Neutrophil (primary cell): ENCODE measurements around the gene EFNB2.

Experiments
- H3K27ac ChIP-seq: fragments of 200-600 bp; sonication (generic); 2 replicates; pipeline ENCODE4 v1.5.1; 2016; ENCODE audit warnings: mild to moderate bottlenecking, moderate library complexity
- H3K27me3 ChIP-seq: fragments of 200-600 bp; sonication (generic); 2 replicates; pipeline ENCODE4 v1.6.0; 2016; ENCODE audit warnings: mild to moderate bottlenecking
- H3K36me3 ChIP-seq: fragments of 200-600 bp; sonication (generic); 2 replicates; pipeline ENCODE4 v1.5.1; 2017
- H3K4me1 ChIP-seq, 2 experiments: fragments of 200-600 bp in 1 of 2; sonication (generic) in 1 of 2; 1 replicate in 1 of 2; 2 replicates in 1 of 2; pipeline versions ENCODE4 v1.5.1 to v1.6.1; 2013 to 2016; ENCODE audit warnings: low read depth in 1 of 2, low read length in 1 of 2, mild to moderate bottlenecking in 1 of 2, moderate library complexity in 1 of 2; ENCODE audit not compliant: control insufficient read depth in 1 of 2, insufficient read depth in 1 of 2
- H3K4me3 ChIP-seq, 2 experiments: fragments of 200-600 bp in 1 of 2; sonication (generic) in 1 of 2; 1 replicate in 1 of 2; 2 replicates in 1 of 2; pipeline ENCODE4 v1.5.1; 2013 to 2016; ENCODE audit warnings: low read depth in 1 of 2, low read length in 1 of 2, mild to moderate bottlenecking in 1 of 2, moderate library complexity in 1 of 2
- H3K9me3 ChIP-seq: fragments of 200-600 bp; sonication (generic); 2 replicates; pipeline ENCODE4 v1.5.1; 2016
- CTCF ChIP-seq: fragments of 200-600 bp; sonication (generic); IDR thresholded peaks from 2 replicates; pipeline ENCODE4 v1.5.1; 2016; ENCODE audit warnings: antibody characterized with exemption

Gene EFNB2

DNA sequence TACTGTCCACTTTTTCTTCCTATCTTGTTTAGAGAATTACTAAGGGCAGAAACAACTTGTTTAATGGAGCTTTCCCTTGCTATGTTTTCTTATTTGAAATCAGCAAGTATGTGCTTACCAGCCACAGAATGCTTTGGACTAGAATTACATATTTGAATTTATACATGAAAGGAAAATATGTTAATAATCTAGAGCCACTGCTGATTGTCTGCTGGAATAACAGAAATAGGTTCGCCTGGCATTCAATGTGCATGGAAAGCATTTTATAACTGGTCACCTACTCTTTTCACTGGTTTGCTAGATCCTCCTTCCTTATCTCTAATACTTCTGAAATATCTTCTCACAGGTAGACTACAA lies 8.0 kb downstream of the EFNB2 start:
- Histone ChIP-seq H3K27me3 (peaks cover 86% of the 10 kb centered on the region), H3K4me3 (no peak overlapping the region), H3K9me3 (no peaks in the 10 kb centered on the region), H3K27ac (no peak overlapping the region), H3K4me1 (peaks cover 0 to under 1% of the 10 kb centered on the region in 2 experiments), H3K36me3 (no peaks in the 10 kb centered on the region)
- no peak for TF ChIP-seq CTCF

GRCh38 chr13:106526738-106527444 lies 8.6 kb downstream of the EFNB2 start:
- Histone ChIP-seq H3K27ac (no peak overlapping the region), H3K36me3 (no peaks in the 10 kb centered on the region), H3K27me3 (peaks cover 86% of the 10 kb centered on the region), H3K9me3 (no peaks in the 10 kb centered on the region), H3K4me3 (no peak overlapping the region), H3K4me1 (no peaks in the 10 kb centered on the region)
- no peak for TF ChIP-seq CTCF

DNA sequence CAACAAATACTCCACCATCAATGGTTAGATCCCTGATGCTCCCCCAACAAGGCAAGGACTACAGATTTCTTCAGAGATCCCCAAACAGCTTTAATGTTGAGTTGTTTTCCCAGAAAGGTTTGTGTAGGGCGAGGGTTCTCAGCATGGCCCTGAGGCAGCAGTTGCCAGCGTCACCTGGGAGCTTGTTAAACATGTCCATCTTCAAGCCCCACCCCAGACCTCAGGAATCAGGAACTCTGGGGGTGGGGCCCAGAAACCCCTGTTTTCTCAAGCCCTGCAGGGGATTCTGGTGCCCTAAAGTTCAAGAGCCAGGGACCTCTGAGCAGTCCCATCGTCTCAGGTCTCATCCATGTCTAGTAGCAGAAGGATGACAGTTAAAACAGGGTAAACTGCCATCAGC lies 9.6 kb downstream of the EFNB2 start:
- peaks cover 83% of the 10 kb centered on the region for H3K27me3 ChIP-seq
- H3K27ac ChIP-seq, result no peak overlapping the region
- H3K4me1 ChIP-seq, result no peaks in the 10 kb centered on the region
- no peaks in the 10 kb centered on the region for H3K36me3 ChIP-seq
- no peak overlapping the region for H3K4me3 ChIP-seq
- no peak for TF ChIP-seq CTCF
- no peaks in the 10 kb centered on the region for H3K9me3 ChIP-seq

GRCh38 chr13:106524108-106524507 lies 11.4 kb downstream of the EFNB2 start:
- Histone ChIP-seq H3K27me3 (peaks cover 73% of the 10 kb centered on the region), H3K27ac (no peak overlapping the region), H3K4me3 (no peak overlapping the region), H3K4me1 (no peaks in the 10 kb centered on the region), H3K36me3 (no peaks in the 10 kb centered on the region), H3K9me3 (no peaks in the 10 kb centered on the region)
- no peak for TF ChIP-seq CTCF

GRCh38 chr13:106523576-106523975 lies 11.9 kb downstream of the EFNB2 start:
- H3K4me1 ChIP-seq, result no peaks in the 10 kb centered on the region
- no peaks in the 10 kb centered on the region for H3K36me3 ChIP-seq
- H3K4me3 ChIP-seq, result no peak overlapping the region
- no peak for TF ChIP-seq CTCF
- H3K9me3 ChIP-seq, result no peaks in the 10 kb centered on the region
- H3K27me3 ChIP-seq, result peaks cover 68% of the 10 kb centered on the region
- no peak overlapping the region for H3K27ac ChIP-seq
